HG02973 (cell line): ENCODE results near the gene ZNF280B.

Experiments
- ATAC-seq: cut with Tn5 transposase; IDR thresholded peaks from one replicate; pipeline ENCODE4 v1.9.1; 2021; ENCODE audit warnings: moderate library complexity; ENCODE audit not compliant: unreplicated experiment

The ZNF280B gene

GRCh38 chr22:22440188-22440587 is 68.4 kb downstream of the ZNF280B start:
- ATAC-seq = no peak
